ENCODE results near the gene CISD2.

GRCh38 chr4:102935716-102936115 lies 66.9 kb downstream of the CISD2 start:
- TF ChIP-seq CTCF (IDR thresholded peaks at IDR 0.05), result no peak
- no peak for TF ChIP-seq POLR2A (IDR thresholded peaks at IDR 0.05)
- TF ChIP-seq POLR2AphosphoS5 (IDR thresholded peaks at IDR 0.05), result no peak

Measured in prostate gland (tissue), 2 donors.